ENCODE results near the gene ERO1B. TPM values are rescaled to one million over a fixed set of nuclear protein-coding genes. Genes with fewer than 3 reads are reported as not detected.
A peak's percentile ranks its signal among the peaks of the same experiment; 100 is the strongest.

The ERO1B gene
- total and polyA plus RNA-seq, 8 donors = 84.5 to 225 (median 100) TPM

- TF ChIP-seq, protein P1, sequence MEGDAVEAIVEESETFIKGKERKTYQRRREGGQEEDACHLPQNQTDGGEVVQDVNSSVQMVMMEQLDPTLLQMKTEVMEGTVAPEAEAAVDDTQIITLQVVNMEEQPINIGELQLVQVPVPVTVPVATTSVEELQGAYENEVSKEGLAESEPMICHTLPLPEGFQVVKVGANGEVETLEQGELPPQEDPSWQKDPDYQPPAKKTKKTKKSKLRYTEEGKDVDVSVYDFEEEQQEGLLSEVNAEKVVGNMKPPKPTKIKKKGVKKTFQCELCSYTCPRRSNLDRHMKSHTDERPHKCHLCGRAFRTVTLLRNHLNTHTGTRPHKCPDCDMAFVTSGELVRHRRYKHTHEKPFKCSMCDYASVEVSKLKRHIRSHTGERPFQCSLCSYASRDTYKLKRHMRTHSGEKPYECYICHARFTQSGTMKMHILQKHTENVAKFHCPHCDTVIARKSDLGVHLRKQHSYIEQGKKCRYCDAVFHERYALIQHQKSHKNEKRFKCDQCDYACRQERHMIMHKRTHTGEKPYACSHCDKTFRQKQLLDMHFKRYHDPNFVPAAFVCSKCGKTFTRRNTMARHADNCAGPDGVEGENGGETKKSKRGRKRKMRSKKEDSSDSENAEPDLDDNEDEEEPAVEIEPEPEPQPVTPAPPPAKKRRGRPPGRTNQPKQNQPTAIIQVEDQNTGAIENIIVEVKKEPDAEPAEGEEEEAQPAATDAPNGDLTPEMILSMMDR (IDR thresholded peaks at IDR 0.05) = no peak
- H3K4me3 ChIP-seq = no peak overlapping the region
- no peak for FAIRE-seq
- DNase-seq = no peak
- peaks cover 0 to 11% (median 3%) of the 10 kb centered on the region in 3 donors for H3K36me3 ChIP-seq
- H3K27ac ChIP-seq = no peak overlapping the region
- no peak for ATAC-seq
- H3K9me3 ChIP-seq = no peaks in the 10 kb centered on the region
- 62 to 69% methylated on average over 1 of the region's 1 CpG for WGBS, 2 donors
- peaks cover 11 to 24% (median 20%) of the 10 kb centered on the region in 3 donors for H3K4me1 ChIP-seq
- intact Hi-C loops (cut with DNase I) = no loop called here
- H3K27me3 ChIP-seq = no peaks in the 10 kb centered on the region
Observed at GRCh38 chr1:236251587-236251986, 30.2 kb downstream of the ERO1B start.

DNA sequence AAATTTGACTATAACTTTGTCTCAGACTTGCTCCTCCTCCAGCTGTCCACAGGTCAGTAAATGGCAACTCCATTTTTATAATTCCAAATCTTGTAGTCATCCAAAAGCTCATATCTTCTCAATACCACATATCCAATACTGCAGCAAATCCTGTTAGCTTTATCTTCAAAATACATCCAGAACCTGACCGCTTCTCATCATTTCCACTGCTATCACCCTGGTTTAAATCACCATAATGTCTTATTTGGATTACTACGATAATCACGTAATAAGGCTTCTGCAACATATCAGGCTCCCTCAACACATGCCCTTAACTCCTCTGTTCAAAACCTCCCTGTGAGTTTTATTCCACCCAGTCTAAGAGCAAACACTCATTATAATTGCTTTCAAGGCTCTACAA, 34.5 kb downstream of the ERO1B start:
- ATAC-seq = peak in 1 of 4 donors; percentile 8
- FAIRE-seq = no peak
- 94 to 99% methylated on average over 3 of the region's 3 CpGs for WGBS, 2 donors

DNA sequence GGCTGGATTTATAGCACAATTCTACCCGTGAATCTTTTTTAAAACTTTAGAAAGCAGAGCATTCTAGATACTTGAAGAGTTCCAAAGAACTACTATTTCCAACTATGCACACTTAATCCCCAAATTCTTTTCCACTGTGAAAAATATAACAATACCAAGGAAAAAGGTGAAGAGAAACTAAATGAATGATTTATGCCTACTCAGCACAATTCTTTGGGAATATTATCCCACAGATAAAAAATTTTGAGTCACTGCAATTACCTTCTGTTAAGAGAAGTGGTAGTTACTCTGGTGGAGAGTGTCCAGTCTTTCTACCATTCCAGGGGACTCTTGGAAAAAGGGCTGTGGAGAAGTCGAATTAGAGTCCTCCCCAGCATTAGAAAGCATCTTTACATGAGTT, 39.2 kb downstream of the ERO1B start:
- no peak for FAIRE-seq
- TF ChIP-seq, protein P1 (IDR thresholded peaks at IDR 0.05) = no peak
- H3K4me1 ChIP-seq = no peaks in the 10 kb centered on the region

More for the DNA sequence above, 34.5 kb downstream of the ERO1B start:
- Histone ChIP-seq H3K27ac (no peak overlapping the region), H3K9me3 (no peaks in the 10 kb centered on the region), H3K27me3 (no peaks in the 10 kb centered on the region), H3K36me3 (peaks cover 0 to 11% (median 7%) of the 10 kb centered on the region in 3 donors), H3K4me3 (no peak overlapping the region), H3K4me1 (peaks cover 0 to 6% (median 3%) of the 10 kb centered on the region in 3 donors)
- TF ChIP-seq, protein P1 (IDR thresholded peaks at IDR 0.05) = no peak
- intact Hi-C loops (cut with DNase I) = no loop called here
- no peak for DNase-seq

DNA sequence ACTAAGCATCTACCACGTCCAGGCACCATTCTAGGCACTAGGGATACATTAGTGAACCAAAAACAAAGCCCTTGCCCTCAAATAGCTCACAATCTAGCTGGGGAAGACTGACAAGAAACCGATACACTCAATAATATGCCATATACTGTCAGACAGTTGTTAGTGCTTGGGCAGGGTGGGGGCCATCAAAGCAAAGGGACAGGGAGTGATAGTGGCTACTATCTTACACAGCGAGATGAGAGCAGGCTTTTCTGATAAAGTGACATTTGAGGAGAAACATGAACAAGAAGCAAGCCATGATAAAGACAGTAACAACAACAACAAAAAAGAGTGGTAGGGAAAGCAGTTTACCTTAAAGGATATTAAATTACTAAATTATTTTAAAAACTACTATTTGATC, 41.1 kb downstream of the ERO1B start:
- peaks cover 0 to 27% (median 15%) of the 10 kb centered on the region in 3 donors for H3K36me3 ChIP-seq
- H3K4me1 ChIP-seq = no peaks in the 10 kb centered on the region
- WGBS, 2 donors = 88 to 89% methylated on average over 3 of the region's 3 CpGs
- intact Hi-C loops (cut with DNase I) = no loop called here
- TF ChIP-seq, protein P1 (IDR thresholded peaks at IDR 0.05) = no peak
- no peaks in the 10 kb centered on the region for H3K27me3 ChIP-seq
- H3K4me3 ChIP-seq = no peak overlapping the region
- H3K27ac ChIP-seq = no peak overlapping the region
- no peaks in the 10 kb centered on the region for H3K9me3 ChIP-seq
- ATAC-seq (no peak), DNase-seq (no peak), FAIRE-seq (no peak)

More for the DNA sequence above, 39.2 kb downstream of the ERO1B start:
- DNase-seq (no peak), ATAC-seq (no peak)
- Histone ChIP-seq H3K9me3 (no peaks in the 10 kb centered on the region), H3K27ac (no peak overlapping the region), H3K36me3 (peaks cover 0 to 17% (median 14%) of the 10 kb centered on the region in 3 donors), H3K4me3 (no peak overlapping the region), H3K27me3 (no peaks in the 10 kb centered on the region)
- intact Hi-C loops (cut with DNase I) = no loop called here
- WGBS, 2 donors = 87 to 89% methylated on average over 2 of the region's 2 CpGs

GRCh38 chr1:236239092-236239585, 42.6 kb downstream of the ERO1B start:
- FAIRE-seq = no peak
- no peak for DNase-seq

More at GRCh38 chr1:236239092-236239585, 42.6 kb downstream of the ERO1B start:
- TF ChIP-seq, protein P1 (IDR thresholded peaks at IDR 0.05) = no peak
- 45 to 59% methylated on average over 1 of the region's 1 CpG for WGBS, 2 donors
- Histone ChIP-seq H3K4me3 (no peak overlapping the region), H3K27me3 (no peaks in the 10 kb centered on the region), H3K9me3 (no peaks in the 10 kb centered on the region), H3K36me3 (peaks cover 0 to 37% (median 15%) of the 10 kb centered on the region in 3 donors), H3K4me1 (no peaks in the 10 kb centered on the region), H3K27ac (no peak overlapping the region)
- ATAC-seq = peak in 1 of 4 donors; percentile 43
- intact Hi-C loops (cut with DNase I) = no loop called here

All from pancreas (tissue), 10 donors.